ENCODE measurements around the gene ZNF831.

The ZNF831 gene

DNA sequence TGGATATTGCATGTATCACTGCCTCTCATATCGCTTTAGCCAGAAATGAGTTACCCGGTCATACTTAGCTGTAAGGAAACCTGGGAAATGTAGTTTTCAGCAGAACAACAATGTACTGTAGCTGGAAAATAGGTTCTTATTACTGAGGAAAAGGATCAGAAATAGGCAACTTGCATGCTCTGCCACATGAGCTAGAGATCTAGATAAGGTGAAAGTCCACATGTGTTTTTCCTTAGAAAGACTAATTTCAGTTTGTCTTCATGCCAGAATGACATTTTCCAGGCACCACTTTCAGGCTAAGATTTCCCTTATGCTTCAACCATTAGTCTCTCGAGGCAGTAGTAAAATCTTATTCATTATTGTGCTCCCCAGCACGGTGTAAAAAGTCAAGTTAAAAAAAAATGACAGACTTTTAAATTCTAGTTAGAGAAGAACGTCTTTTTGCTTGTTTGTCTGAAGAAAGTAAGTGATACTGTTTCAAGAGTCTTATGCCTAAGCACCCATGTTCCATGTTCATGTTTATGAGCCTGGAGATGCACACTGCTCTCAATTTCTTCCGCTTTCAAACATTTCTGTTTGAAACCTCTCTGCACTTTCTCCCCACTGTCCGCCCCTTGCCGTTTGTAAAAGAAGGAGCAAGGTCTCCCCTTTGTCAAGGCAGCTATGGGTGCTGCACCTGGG, 67.6 kb downstream of the ZNF831 start:
- Histone ChIP-seq H3K27ac (ENCODE audit: low read length) (no peak overlapping the region), H3K27me3 (ENCODE audit: control insufficient read depth in 1 of 2, insufficient read depth in 2 of 2, low read length in 2 of 2) (peaks cover 8 to 13% of the 10 kb centered on the region in 2 donors), H3K4me3 (ENCODE audit: low read length in 2 of 2) (no peak overlapping the region), H3K4me1 (ENCODE audit: control insufficient read depth, insufficient read depth, low read length) (no peaks in the 10 kb centered on the region), H3K9ac (ENCODE audit: low read length in 2 of 2) (no peak overlapping the region), H3K9me3 (ENCODE audit: control insufficient read depth in 2 of 2, low read length in 2 of 2) (no peaks in the 10 kb centered on the region), H3K36me3 (ENCODE audit: control insufficient read depth in 2 of 2, insufficient read depth in 2 of 2, low read length in 2 of 2) (no peaks in the 10 kb centered on the region)

DNA sequence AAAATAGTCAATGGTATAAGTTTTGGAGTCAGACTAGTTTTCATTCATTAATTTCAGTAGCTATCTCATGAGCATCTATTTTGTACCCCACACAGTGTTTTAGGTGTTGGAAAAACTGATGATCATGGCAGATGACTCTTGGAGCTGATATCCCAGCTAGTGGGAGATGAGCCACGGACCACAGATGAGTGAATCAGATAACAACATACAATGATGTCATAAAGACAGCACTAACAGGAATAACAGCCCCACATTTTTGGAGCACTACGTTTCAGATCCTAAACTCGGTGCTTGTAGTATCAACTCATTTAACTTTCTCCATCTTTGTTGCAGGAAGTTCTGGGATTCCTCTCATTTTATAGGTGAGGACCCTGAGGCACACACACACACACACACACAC, 69.0 kb downstream of the ZNF831 start:
- H3K27me3 ChIP-seq (ENCODE audit: control insufficient read depth in 1 of 2, insufficient read depth in 2 of 2, low read length in 2 of 2) = peaks cover 8 to 13% of the 10 kb centered on the region in 2 donors
- no peaks in the 10 kb centered on the region for H3K36me3 ChIP-seq (ENCODE audit: control insufficient read depth in 2 of 2, insufficient read depth in 2 of 2, low read length in 2 of 2)
- no peak overlapping the region for H3K27ac ChIP-seq (ENCODE audit: low read length)
- H3K9ac ChIP-seq (ENCODE audit: low read length in 2 of 2) = no peak overlapping the region
- H3K4me3 ChIP-seq (ENCODE audit: low read length in 2 of 2) = no peak overlapping the region
- no peaks in the 10 kb centered on the region for H3K4me1 ChIP-seq (ENCODE audit: control insufficient read depth, insufficient read depth, low read length)
- H3K9me3 ChIP-seq (ENCODE audit: control insufficient read depth in 2 of 2, low read length in 2 of 2) = no peaks in the 10 kb centered on the region

DNA sequence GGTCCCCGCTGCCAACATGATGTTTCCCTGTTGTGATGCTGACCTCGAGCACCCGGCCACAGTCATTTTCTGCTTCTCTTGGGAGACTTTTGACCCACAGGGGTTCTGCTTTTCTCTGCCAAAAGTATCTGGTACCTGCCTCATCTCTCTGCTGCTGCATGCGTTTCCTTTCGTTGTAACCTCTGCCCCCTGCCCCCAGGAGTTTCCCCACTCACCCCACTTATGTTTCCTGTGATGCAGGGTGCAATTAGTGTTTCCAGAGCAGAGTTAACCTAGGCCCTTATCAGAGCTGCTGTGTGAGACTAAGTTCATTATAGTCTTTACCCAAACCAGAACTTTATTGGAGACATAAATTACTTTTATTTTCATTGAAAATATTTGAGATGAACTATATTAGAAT, 71.6 kb downstream of the ZNF831 start:
- no peaks in the 10 kb centered on the region for H3K9me3 ChIP-seq (ENCODE audit: control insufficient read depth in 2 of 2, low read length in 2 of 2)
- no peak overlapping the region for H3K4me3 ChIP-seq (ENCODE audit: low read length in 2 of 2)
- no peak overlapping the region for H3K27ac ChIP-seq (ENCODE audit: low read length)
- no peaks in the 10 kb centered on the region for H3K36me3 ChIP-seq (ENCODE audit: control insufficient read depth in 2 of 2, insufficient read depth in 2 of 2, low read length in 2 of 2)
- H3K9ac ChIP-seq (ENCODE audit: low read length in 2 of 2) = no peak overlapping the region
- H3K27me3 ChIP-seq (ENCODE audit: control insufficient read depth in 1 of 2, insufficient read depth in 2 of 2, low read length in 2 of 2) = peaks cover 3 to 11% of the 10 kb centered on the region in 2 donors
- no peaks in the 10 kb centered on the region for H3K4me1 ChIP-seq (ENCODE audit: control insufficient read depth, insufficient read depth, low read length)

DNA sequence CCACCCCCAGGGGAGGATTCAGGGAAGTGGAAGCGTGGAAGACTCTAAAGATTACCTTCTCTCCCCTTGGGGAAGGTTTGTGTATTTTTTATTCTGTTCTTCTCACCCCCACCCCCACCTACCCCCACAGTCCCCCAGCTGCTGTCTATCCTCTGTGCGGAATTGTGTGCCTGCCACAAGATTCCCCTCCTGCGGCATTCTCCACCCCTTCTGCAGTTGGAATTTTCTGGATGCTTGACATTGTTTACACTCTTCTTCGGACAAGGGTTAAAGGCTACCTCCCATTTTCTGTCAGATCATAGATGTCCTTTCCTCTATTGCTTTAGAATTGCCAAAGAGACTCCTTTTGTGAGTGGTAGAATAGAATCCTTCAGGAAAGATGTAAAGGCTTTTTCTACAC, 76.4 kb downstream of the ZNF831 start:
- peaks cover 0 to 9% of the 10 kb centered on the region in 2 donors for H3K27me3 ChIP-seq (ENCODE audit: control insufficient read depth in 1 of 2, insufficient read depth in 2 of 2, low read length in 2 of 2)

DNA sequence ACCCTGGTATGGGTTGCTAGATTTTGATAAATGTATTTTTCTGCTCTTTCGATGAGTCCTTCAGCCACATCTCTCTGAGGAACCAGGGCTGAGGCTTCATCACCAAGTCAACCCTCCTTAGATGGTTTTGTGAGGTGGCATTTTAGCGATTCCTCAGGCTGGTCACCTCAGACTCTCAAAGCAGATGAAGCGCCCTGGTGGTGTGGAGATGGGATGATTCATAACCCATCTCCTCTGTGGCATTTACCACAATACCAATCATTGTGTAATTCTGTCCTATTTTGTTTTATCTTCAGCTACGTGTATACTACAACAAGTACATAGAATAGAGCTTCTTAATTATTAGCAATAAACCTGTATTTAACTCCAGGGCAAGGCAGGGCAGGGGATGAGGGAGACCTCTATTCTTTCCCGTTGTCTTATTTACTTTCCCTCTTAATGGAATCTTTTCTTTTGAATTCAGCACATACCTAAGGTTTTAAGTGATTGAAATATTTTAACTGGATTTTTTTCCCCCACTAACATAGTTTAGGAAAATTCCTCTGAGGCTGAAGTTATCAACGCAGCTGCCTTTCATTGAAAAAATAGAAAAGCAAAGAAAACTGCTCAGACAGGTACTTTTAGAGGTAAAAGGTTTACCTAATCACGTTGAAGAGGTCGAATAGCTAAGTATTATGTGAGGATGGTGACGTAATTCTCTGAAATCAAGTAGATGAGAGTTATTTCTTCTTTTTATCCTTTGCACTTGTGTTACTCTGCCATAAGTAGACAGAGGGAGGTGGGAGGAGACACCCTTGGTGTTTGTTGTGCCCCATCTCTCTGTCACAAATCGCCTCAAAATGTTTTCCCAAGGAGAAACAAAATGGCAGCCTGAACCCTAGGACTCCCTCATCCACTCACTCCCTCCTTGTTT, 79.3 kb downstream of the ZNF831 start:
- H3K36me3 ChIP-seq (ENCODE audit: control insufficient read depth in 2 of 2, insufficient read depth in 2 of 2, low read length in 2 of 2) = no peaks in the 10 kb centered on the region
- no peaks in the 10 kb centered on the region for H3K9me3 ChIP-seq (ENCODE audit: control insufficient read depth in 2 of 2, low read length in 2 of 2)
- peaks cover 0 to 4% of the 10 kb centered on the region in 2 donors for H3K27me3 ChIP-seq (ENCODE audit: control insufficient read depth in 1 of 2, insufficient read depth in 2 of 2, low read length in 2 of 2)
- no peaks in the 10 kb centered on the region for H3K4me1 ChIP-seq (ENCODE audit: control insufficient read depth, insufficient read depth, low read length)
- no peak overlapping the region for H3K9ac ChIP-seq (ENCODE audit: low read length in 2 of 2)
- H3K4me3 ChIP-seq (ENCODE audit: low read length in 2 of 2) = no peak overlapping the region
- no peak overlapping the region for H3K27ac ChIP-seq (ENCODE audit: low read length)

More for the DNA sequence above, 76.4 kb downstream of the ZNF831 start:
- Histone ChIP-seq H3K27ac (ENCODE audit: low read length) (no peak overlapping the region), H3K9me3 (ENCODE audit: control insufficient read depth in 2 of 2, low read length in 2 of 2) (no peaks in the 10 kb centered on the region), H3K36me3 (ENCODE audit: control insufficient read depth in 2 of 2, insufficient read depth in 2 of 2, low read length in 2 of 2) (no peaks in the 10 kb centered on the region), H3K9ac (ENCODE audit: low read length in 2 of 2) (no peak overlapping the region), H3K4me1 (ENCODE audit: control insufficient read depth, insufficient read depth, low read length) (no peaks in the 10 kb centered on the region), H3K4me3 (ENCODE audit: low read length in 2 of 2) (no peak overlapping the region)

DNA sequence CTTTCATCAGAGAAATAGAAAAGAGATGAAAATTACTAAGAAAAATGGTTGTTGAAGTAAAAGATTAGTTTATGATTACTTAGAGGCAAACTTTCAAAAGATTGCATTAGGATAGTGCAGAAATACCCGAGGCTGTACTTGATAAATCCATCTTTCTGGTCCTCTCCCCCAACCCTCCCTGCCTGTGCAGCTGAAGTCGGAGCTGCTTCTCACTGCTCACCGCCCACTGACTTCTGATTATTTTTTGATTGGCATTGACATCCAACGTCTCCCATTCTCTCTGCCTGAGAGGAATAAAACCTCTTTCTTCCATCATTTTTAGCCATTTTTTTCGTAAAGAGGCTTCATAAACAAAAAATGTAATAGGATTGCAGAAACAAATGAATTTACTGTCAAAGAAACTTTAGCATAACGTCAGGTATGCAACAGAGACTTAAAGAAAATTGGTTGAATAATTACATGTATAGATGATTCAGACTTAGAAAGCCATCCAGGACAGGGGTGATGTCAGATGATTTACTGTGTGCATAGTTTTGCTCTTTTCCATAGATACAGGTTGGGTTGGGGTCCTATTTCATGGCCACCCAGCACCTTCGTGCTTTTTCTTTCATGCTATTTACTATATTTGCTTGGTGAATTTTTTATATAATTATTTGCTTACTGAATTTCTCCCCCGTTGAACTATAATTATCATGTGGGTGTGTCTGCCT, 83.2 kb downstream of the ZNF831 start:
- no peak overlapping the region for H3K9ac ChIP-seq (ENCODE audit: low read length in 2 of 2)
- no peaks in the 10 kb centered on the region for H3K36me3 ChIP-seq (ENCODE audit: control insufficient read depth in 2 of 2, insufficient read depth in 2 of 2, low read length in 2 of 2)
- H3K4me3 ChIP-seq (ENCODE audit: low read length in 2 of 2) = no peak overlapping the region
- no peaks in the 10 kb centered on the region for H3K4me1 ChIP-seq (ENCODE audit: control insufficient read depth, insufficient read depth, low read length)
- H3K9me3 ChIP-seq (ENCODE audit: control insufficient read depth in 2 of 2, low read length in 2 of 2) = peaks cover 0 to 4% of the 10 kb centered on the region in 2 donors
- no peak overlapping the region for H3K27ac ChIP-seq (ENCODE audit: low read length)
- peaks cover 0 to 6% of the 10 kb centered on the region in 2 donors for H3K27me3 ChIP-seq (ENCODE audit: control insufficient read depth in 1 of 2, insufficient read depth in 2 of 2, low read length in 2 of 2)

DNA sequence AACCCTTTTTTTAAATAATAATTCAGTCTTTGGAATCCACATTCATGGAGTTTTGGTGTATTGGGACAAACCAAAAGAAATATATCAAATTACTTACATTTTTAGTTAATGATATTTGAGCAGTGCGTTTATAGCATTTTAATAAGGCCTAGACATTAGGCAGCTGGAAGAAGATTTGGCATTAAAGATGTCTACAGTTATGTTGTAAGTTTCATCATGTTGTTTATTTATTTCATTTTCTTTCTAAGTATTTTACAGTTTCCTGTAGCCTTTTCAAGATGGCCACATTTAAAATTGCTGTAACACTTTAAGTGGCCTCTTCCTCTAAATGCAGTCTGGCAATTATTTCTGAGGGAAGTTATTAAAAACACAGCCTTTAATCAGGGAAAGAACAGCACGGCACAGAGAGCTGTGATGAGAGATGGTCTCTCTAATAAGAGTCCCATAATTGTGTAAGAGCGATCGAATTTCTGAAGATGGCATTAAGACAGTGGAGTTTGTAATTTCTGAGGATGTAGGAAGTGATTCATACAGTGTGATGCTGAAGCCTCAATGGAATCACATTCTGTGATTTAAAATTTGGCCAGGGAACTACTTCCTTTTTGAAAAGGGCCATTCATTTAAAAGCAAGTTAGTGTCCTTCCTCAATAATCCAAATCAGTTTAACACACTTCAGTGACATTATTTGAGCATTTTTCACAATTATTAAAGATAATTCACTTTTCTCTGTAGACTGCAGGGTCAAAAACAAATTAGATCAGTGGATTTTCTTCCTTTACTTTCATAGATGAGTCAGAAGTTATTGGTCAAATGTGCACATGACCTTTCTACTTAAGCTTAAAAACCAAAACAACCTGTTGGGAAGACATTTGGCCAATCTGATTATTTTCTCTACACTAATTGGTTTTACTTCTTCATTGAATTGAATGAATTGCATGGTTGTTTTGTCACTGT, 84.4 kb downstream of the ZNF831 start:
- no peak overlapping the region for H3K27ac ChIP-seq (ENCODE audit: low read length)
- no peaks in the 10 kb centered on the region for H3K36me3 ChIP-seq (ENCODE audit: control insufficient read depth in 2 of 2, insufficient read depth in 2 of 2, low read length in 2 of 2)
- H3K27me3 ChIP-seq (ENCODE audit: control insufficient read depth in 1 of 2, insufficient read depth in 2 of 2, low read length in 2 of 2) = peaks cover 0 to 2% of the 10 kb centered on the region in 2 donors
- H3K9ac ChIP-seq (ENCODE audit: low read length in 2 of 2) = no peak overlapping the region
- H3K4me3 ChIP-seq (ENCODE audit: low read length in 2 of 2) = no peak overlapping the region
- peaks cover 0 to 4% of the 10 kb centered on the region in 2 donors for H3K9me3 ChIP-seq (ENCODE audit: control insufficient read depth in 2 of 2, low read length in 2 of 2)
- H3K4me1 ChIP-seq (ENCODE audit: control insufficient read depth, insufficient read depth, low read length) = no peaks in the 10 kb centered on the region

DNA sequence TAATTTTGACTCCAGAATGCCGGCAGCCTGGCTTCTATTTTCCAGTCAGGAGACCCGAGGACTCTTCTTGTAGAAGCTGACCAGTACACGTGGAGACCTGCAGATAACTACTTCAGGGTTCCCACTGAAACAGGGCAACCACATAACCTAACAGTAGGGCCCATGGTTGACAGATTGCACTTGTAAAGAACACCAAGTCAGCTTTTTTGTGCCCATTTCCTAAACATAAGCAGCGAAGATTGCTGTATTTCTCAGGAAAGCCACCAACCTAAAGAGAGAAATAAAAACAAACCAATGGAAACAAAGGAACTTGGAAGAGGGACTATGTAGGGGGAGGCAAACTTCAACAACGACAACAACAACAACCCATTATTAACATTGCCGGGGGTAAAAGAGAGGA, 86.7 kb downstream of the ZNF831 start:
- H3K36me3 ChIP-seq (ENCODE audit: control insufficient read depth in 2 of 2, insufficient read depth in 2 of 2, low read length in 2 of 2) = no peaks in the 10 kb centered on the region
- H3K27ac ChIP-seq (ENCODE audit: low read length) = no peak overlapping the region
- H3K4me1 ChIP-seq (ENCODE audit: control insufficient read depth, insufficient read depth, low read length) = no peaks in the 10 kb centered on the region
- peaks cover 0 to 4% of the 10 kb centered on the region in 2 donors for H3K9me3 ChIP-seq (ENCODE audit: control insufficient read depth in 2 of 2, low read length in 2 of 2)
- no peak overlapping the region for H3K9ac ChIP-seq (ENCODE audit: low read length in 2 of 2)
- H3K27me3 ChIP-seq (ENCODE audit: control insufficient read depth in 1 of 2, insufficient read depth in 2 of 2, low read length in 2 of 2) = peaks cover 3 to 6% of the 10 kb centered on the region in 2 donors
- no peak overlapping the region for H3K4me3 ChIP-seq (ENCODE audit: low read length in 2 of 2)

DNA sequence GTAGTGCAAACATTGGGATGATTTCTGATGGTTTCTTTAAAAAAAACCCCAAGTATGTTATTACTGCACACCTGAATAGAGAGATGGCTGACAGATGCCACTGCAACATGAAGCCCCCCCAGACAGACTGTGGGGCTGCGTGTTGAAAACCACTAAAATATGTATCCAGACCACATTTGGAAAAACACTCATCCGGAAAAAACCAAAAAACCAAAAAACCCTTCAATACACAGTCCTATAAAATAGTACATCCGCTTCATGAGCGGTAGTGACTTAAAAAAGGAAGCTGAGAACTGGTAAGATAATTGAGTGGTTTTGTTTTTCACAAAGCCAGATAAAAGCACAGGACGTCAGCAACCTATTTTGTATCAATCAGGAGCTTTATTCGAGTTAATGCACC, 89.7 kb downstream of the ZNF831 start:
- Histone ChIP-seq H3K4me1 (ENCODE audit: control insufficient read depth, insufficient read depth, low read length) (no peaks in the 10 kb centered on the region), H3K36me3 (ENCODE audit: control insufficient read depth in 2 of 2, insufficient read depth in 2 of 2, low read length in 2 of 2) (no peaks in the 10 kb centered on the region), H3K4me3 (ENCODE audit: low read length in 2 of 2) (no peak overlapping the region), H3K27ac (ENCODE audit: low read length) (no peak overlapping the region), H3K27me3 (ENCODE audit: control insufficient read depth in 1 of 2, insufficient read depth in 2 of 2, low read length in 2 of 2) (peaks cover 3 to 6% of the 10 kb centered on the region in 2 donors), H3K9me3 (ENCODE audit: control insufficient read depth in 2 of 2, low read length in 2 of 2) (peaks cover 0 to 4% of the 10 kb centered on the region in 2 donors), H3K9ac (ENCODE audit: low read length in 2 of 2) (no peak overlapping the region)
